ENCODE results near the gene HECTD1. TPM values are rescaled to one million over a fixed set of nuclear protein-coding genes. Genes with fewer than 3 reads are reported as not detected.

HECTD1 gene
- total RNA-seq, 1 donor from 2014 or later, result 153 TPM

- no peak for TF ChIP-seq CTCF (IDR thresholded peaks at IDR 0.05)
- no peak for TF ChIP-seq EZH2phosphoT487 (IDR thresholded peaks at IDR 0.05)
- TF ChIP-seq EZH2 (IDR thresholded peaks at IDR 0.05), result no peak
- H3K4me1 ChIP-seq, result peaks cover 20% of the 10 kb centered on the region
- no peak overlapping the region for H3K4me3 ChIP-seq
- Mint-ChIP-seq H3K4me1 (peaks cover 24% of the 10 kb centered on the region), H3K36me3 (peaks cover 35% of the 10 kb centered on the region), H3K27me3 (ENCODE audit: insufficient read depth, low read depth) (no peaks in the 10 kb centered on the region), H3K27ac (no peak overlapping the region), H3K4me3 (no peak overlapping the region), H3K9me3 (no peaks in the 10 kb centered on the region)
- H3F3A ChIP-seq (ENCODE audit: low read depth), result peaks cover 17% of the 10 kb centered on the region
- no peaks in the 10 kb centered on the region for H3K9me3 ChIP-seq (ENCODE audit: low read depth)
- peaks cover 91% of the 10 kb centered on the region for H3K79me2 ChIP-seq (ENCODE audit: low read depth)
- H3K4me2 ChIP-seq, result no peak overlapping the region
- no peaks in the 10 kb centered on the region for H3K27me3 ChIP-seq
- H3K36me3 ChIP-seq, result peaks cover 18% of the 10 kb centered on the region
- DNase-seq (ENCODE audit: low spot score), result no peak
- no peak overlapping the region for H2AFZ ChIP-seq (replicated peaks)
- H3K9ac ChIP-seq, result no peak overlapping the region
- peaks cover 46% of the 10 kb centered on the region for H4K20me1 ChIP-seq (ENCODE audit: low read depth)
- H3K27ac ChIP-seq, result no peak overlapping the region
Measured at GRCh38 chr14:31203414-31203742, 4.2 kb downstream of the HECTD1 start.

GRCh38 chr14:31201111-31201510 lies 6.5 kb downstream of the HECTD1 start:
- peaks cover 45% of the 10 kb centered on the region for H3K36me3 Mint-ChIP-seq
- no peaks in the 10 kb centered on the region for H3F3A ChIP-seq (ENCODE audit: low read depth)

GRCh38 chr14:31200702-31200990 lies 6.9 kb downstream of the HECTD1 start:
- H3F3A ChIP-seq (ENCODE audit: low read depth), result no peaks in the 10 kb centered on the region
- no peak overlapping the region for H3K9ac ChIP-seq
- TF ChIP-seq CTCF (IDR thresholded peaks at IDR 0.05), result no peak
- TF ChIP-seq EZH2phosphoT487 (IDR thresholded peaks at IDR 0.05), result no peak
- TF ChIP-seq EZH2 (IDR thresholded peaks at IDR 0.05), result no peak
- H2AFZ ChIP-seq (replicated peaks), result no peak overlapping the region
- Mint-ChIP-seq H3K4me1 (peaks cover 13% of the 10 kb centered on the region), H3K9me3 (no peaks in the 10 kb centered on the region), H3K36me3 (peaks cover 45% of the 10 kb centered on the region), H3K27ac (no peak overlapping the region), H3K27me3 (ENCODE audit: insufficient read depth, low read depth) (no peaks in the 10 kb centered on the region), H3K4me3 (no peak overlapping the region)
- H3K36me3 ChIP-seq, result peaks cover 18% of the 10 kb centered on the region
- H3K4me1 ChIP-seq, result peaks cover 15% of the 10 kb centered on the region
- H4K20me1 ChIP-seq (ENCODE audit: low read depth), result peaks cover 51% of the 10 kb centered on the region
- no peak for DNase-seq (ENCODE audit: low spot score)
- no peaks in the 10 kb centered on the region for H3K27me3 ChIP-seq
- H3K4me2 ChIP-seq, result no peak overlapping the region
- H3K27ac ChIP-seq, result no peak overlapping the region
- no peaks in the 10 kb centered on the region for H3K9me3 ChIP-seq (ENCODE audit: low read depth)
- H3K79me2 ChIP-seq (ENCODE audit: low read depth), result peaks cover 100% of the 10 kb centered on the region
- H3K4me3 ChIP-seq, result no peak overlapping the region

More at GRCh38 chr14:31201111-31201510, 6.5 kb downstream of the HECTD1 start:
- Histone ChIP-seq H3K27me3 (no peaks in the 10 kb centered on the region), H2AFZ (replicated peaks) (no peak overlapping the region), H3K4me3 (no peak overlapping the region), H4K20me1 (ENCODE audit: low read depth) (peaks cover 51% of the 10 kb centered on the region), H3K4me1 (peaks cover 16% of the 10 kb centered on the region), H3K4me2 (no peak overlapping the region), H3K9ac (no peak overlapping the region), H3K27ac (no peak overlapping the region), H3K9me3 (ENCODE audit: low read depth) (no peaks in the 10 kb centered on the region), H3K36me3 (peaks cover 18% of the 10 kb centered on the region), H3K79me2 (ENCODE audit: low read depth) (peaks cover 100% of the 10 kb centered on the region)
- Mint-ChIP-seq H3K27me3 (ENCODE audit: insufficient read depth, low read depth) (no peaks in the 10 kb centered on the region), H3K4me3 (no peak overlapping the region), H3K4me1 (peaks cover 17% of the 10 kb centered on the region), H3K27ac (no peak overlapping the region), H3K9me3 (no peaks in the 10 kb centered on the region)
- no peak for TF ChIP-seq EZH2phosphoT487 (IDR thresholded peaks at IDR 0.05)
- TF ChIP-seq EZH2 (IDR thresholded peaks at IDR 0.05), result no peak
- TF ChIP-seq CTCF (IDR thresholded peaks at IDR 0.05), result no peak
- DNase-seq (ENCODE audit: low spot score), result no peak

GRCh38 chr14:31197671-31198070 lies 9.9 kb downstream of the HECTD1 start:
- Histone ChIP-seq H3K4me3 (no peak overlapping the region), H3K27me3 (no peaks in the 10 kb centered on the region), H3K9me3 (ENCODE audit: low read depth) (no peaks in the 10 kb centered on the region), H2AFZ (replicated peaks) (no peak overlapping the region), H3K36me3 (peaks cover 3% of the 10 kb centered on the region), H3K27ac (no peak overlapping the region), H3K9ac (no peak overlapping the region), H3K79me2 (ENCODE audit: low read depth) (peaks cover 100% of the 10 kb centered on the region), H3F3A (ENCODE audit: low read depth) (no peaks in the 10 kb centered on the region), H3K4me1 (peaks cover 4% of the 10 kb centered on the region), H3K4me2 (no peak overlapping the region), H4K20me1 (ENCODE audit: low read depth) (peaks cover 59% of the 10 kb centered on the region)
- Mint-ChIP-seq H3K4me3 (no peak overlapping the region), H3K4me1 (peaks cover 5% of the 10 kb centered on the region), H3K9me3 (no peaks in the 10 kb centered on the region), H3K27me3 (ENCODE audit: insufficient read depth, low read depth) (no peaks in the 10 kb centered on the region), H3K27ac (no peak overlapping the region), H3K36me3 (peaks cover 36% of the 10 kb centered on the region)
- TF ChIP-seq EZH2 (IDR thresholded peaks at IDR 0.05), result no peak
- no peak for TF ChIP-seq EZH2phosphoT487 (IDR thresholded peaks at IDR 0.05)
- no peak for TF ChIP-seq CTCF (IDR thresholded peaks at IDR 0.05)
- DNase-seq (ENCODE audit: low spot score), result no peak

All from neural progenitor cell (in vitro differentiated cells).